Fibroblast of skin of back (primary cell): ENCODE results near the gene TSPAN9.

ENCODE experiments used
- DNase-seq: peaks from one replicate; pipeline ENCODE4 v3.0.0-alpha.2; 2013

The TSPAN9 gene

GRCh38 chr12:3078086-3078820 is 1.1 kb downstream of the TSPAN9 start:
- DNase-seq = no peak

- DNase-seq = no peak
These were observed 3.9 kb downstream of the TSPAN9 start for GRCh38 chr12:3081091-3081490.

- no peak for DNase-seq
These were observed 4.7 kb downstream of the TSPAN9 start for GRCh38 chr12:3081886-3082285.

GRCh38 chr12:3083241-3083920 is 6.2 kb downstream of the TSPAN9 start:
- no peak for DNase-seq

- DNase-seq = peak; percentile 40
These were observed 6.8 kb downstream of the TSPAN9 start for GRCh38 chr12:3083921-3084347.

GRCh38 chr12:3084742-3085141 is 7.6 kb downstream of the TSPAN9 start:
- no peak for DNase-seq

GRCh38 chr12:3085341-3086139 is 8.4 kb downstream of the TSPAN9 start:
- DNase-seq = no peak

- no peak for DNase-seq
These were observed 9.0 kb downstream of the TSPAN9 start for GRCh38 chr12:3086211-3086610.

GRCh38 chr12:3086729-3087323 is 9.6 kb downstream of the TSPAN9 start:
- no peak for DNase-seq

GRCh38 chr12:3087758-3088650 is 10.8 kb downstream of the TSPAN9 start:
- no peak for DNase-seq

- DNase-seq = no peak
These were observed 12.4 kb downstream of the TSPAN9 start for GRCh38 chr12:3089588-3089987.

GRCh38 chr12:3090240-3091037 is 13.3 kb downstream of the TSPAN9 start:
- DNase-seq = no peak

GRCh38 chr12:3091038-3091319 is 13.8 kb downstream of the TSPAN9 start:
- DNase-seq = no peak

GRCh38 chr12:3091382-3092241 is 14.4 kb downstream of the TSPAN9 start:
- no peak for DNase-seq

- no peak for DNase-seq
These were observed 15.6 kb downstream of the TSPAN9 start for GRCh38 chr12:3092764-3093163.

GRCh38 chr12:3097186-3097804 is 20.1 kb downstream of the TSPAN9 start:
- DNase-seq = peak; percentile 61

GRCh38 chr12:3097836-3098235 is 20.7 kb downstream of the TSPAN9 start:
- no peak for DNase-seq

- DNase-seq = no peak
These were observed 21.3 kb downstream of the TSPAN9 start for GRCh38 chr12:3098436-3098835.

- no peak for DNase-seq
These were observed 22.0 kb downstream of the TSPAN9 start for GRCh38 chr12:3099146-3099545.
